NAMALWA (cell line): ENCODE data around the gene MEIOC.

Experiments used
- DNase-seq: peaks from one replicate; pipeline ENCODE4 v3.0.0-alpha.2; 2015; ENCODE audit warnings: low spot score

The MEIOC gene

GRCh38 chr17:44708401-44709263 lies 52.4 kb downstream of the MEIOC start, which contains the start of gene DBF4B:
DBF4B (plus strand) TSS chr17:44708665; CDS start chr17:44708821, 156 bp downstream.
- DNase-seq: peak; percentile 91

DNA sequence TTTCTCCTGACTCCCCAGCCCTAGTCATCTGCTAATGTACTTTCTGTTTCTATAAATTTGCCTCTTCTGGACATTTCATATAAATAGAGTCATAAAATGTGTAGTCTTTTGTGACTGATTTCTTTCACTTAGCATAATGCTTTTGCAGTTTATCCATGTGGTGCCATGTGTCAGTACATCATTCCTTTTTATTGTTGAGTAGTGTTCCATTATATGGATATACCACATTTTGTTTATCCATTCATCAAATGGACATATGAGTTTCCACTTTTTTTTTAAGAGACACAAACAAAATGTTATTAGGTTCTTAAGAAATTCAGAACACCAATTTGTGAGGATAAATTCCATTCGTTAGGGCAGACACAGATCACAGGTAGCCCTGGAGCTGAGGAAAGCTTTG lies 63.2 kb downstream of the MEIOC start:
- DNase-seq: no peak

DNA sequence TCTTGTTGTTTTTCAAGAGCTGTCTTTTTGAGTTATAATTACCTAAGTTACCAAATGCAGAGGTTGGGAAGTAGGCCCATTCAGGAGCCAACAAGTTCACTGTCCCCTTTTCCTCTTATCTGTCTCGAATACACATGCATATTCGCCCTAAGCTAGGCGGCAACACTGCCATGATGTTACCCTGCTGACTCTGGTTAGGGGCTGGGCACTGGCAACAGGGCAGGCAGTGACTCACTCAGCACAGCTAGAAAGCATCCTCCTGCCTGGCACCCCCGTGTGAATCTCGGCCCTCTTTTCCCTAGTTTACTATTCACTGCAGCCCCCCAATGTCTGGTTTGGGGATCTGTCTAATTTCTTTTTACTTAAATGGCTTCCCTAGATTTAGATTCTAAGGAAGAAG lies 66.0 kb downstream of the MEIOC start:
- DNase-seq: no peak
